ENCODE results near the gene ACHE. TPM values are rescaled to one million over a fixed set of nuclear protein-coding genes. Genes with fewer than 3 reads are reported as not detected.
A peak's percentile ranks its signal among the peaks of the same experiment; 100 is the strongest.

ACHE gene
- total RNA-seq, 1 experiment from 2014 or later, result 3.2 TPM

DNA sequence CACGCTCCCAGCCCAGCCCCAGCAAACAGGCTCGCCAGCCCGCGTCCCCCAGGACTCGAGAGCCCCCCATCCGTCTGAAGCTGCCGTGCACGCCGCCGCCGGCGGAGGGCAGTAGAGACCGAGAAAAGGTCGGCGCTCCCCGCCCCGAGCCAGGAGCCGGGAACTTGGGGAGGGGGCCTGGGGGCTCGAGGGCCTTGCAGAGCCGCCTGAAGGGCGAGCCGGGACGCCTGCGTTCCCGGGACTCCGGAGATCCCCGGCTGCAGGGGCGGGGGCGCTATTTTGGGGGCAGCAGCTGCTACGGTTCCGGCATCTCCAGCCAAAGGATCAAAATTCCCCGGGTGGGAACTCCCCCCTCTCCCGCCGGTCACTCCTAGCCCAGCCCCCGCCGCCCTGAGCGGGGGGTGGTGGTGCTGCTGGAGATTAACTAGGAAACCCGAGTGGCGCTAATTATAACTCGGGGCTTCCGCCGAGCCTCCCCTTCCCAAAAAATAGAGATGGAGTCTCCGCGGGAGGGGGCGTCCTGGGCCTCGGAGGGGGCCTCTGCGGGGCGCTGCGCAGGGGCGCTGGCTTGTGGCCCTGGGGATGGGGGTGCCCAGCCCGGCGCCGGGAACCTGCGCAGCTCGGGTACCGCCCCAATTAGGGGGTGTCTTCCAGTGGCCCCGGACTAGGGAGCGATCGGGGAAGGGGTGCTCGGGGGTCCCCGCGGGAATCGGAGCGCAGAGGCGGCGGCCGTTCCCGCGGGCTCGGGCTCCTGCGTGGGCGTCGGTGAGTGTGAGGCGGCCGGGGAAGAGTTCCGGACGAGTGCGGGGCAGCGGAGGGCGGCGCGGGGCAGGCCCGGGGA lies 608 bp downstream of the ACHE start:
- TF ChIP-seq, protein P1, sequence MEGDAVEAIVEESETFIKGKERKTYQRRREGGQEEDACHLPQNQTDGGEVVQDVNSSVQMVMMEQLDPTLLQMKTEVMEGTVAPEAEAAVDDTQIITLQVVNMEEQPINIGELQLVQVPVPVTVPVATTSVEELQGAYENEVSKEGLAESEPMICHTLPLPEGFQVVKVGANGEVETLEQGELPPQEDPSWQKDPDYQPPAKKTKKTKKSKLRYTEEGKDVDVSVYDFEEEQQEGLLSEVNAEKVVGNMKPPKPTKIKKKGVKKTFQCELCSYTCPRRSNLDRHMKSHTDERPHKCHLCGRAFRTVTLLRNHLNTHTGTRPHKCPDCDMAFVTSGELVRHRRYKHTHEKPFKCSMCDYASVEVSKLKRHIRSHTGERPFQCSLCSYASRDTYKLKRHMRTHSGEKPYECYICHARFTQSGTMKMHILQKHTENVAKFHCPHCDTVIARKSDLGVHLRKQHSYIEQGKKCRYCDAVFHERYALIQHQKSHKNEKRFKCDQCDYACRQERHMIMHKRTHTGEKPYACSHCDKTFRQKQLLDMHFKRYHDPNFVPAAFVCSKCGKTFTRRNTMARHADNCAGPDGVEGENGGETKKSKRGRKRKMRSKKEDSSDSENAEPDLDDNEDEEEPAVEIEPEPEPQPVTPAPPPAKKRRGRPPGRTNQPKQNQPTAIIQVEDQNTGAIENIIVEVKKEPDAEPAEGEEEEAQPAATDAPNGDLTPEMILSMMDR (IDR thresholded peaks at IDR 0.05; ENCODE audit: unreplicated experiment), result peak; percentile 83
- Mint-ChIP-seq H3K9me3 (ENCODE audit: low read depth, unreplicated experiment) (no peaks in the 10 kb centered on the region), H3K36me3 (ENCODE audit: insufficient read depth, unreplicated experiment) (peaks cover 22% of the 10 kb centered on the region), H3K4me3 (ENCODE audit: low read depth, unreplicated experiment) (peak overlapping the region; percentile 71), H3K4me1 (ENCODE audit: low read depth, unreplicated experiment) (peaks cover 19% of the 10 kb centered on the region), H3K27ac (ENCODE audit: unreplicated experiment) (no peak overlapping the region), H3K27me3 (ENCODE audit: unreplicated experiment) (peaks cover 23% of the 10 kb centered on the region)
- TSS peak; percentile 47 for BruUV-seq (replicated peaks)
- CTCF ChIA-PET, result interaction anchor here (0.7 kb wide), 1 partner anchor 200 kb away, joined by 4 read pairs; no protein-coding TSS in a partner anchor
- peak; percentile 61 for DNase-seq
- intact Hi-C loops (cut with micrococcal nuclease; ENCODE audit: unreplicated experiment), result loop anchor here (10.0 kb wide), 1 partner anchor 70 kb away; the partner anchor contains the start of gene MUC12

DNA sequence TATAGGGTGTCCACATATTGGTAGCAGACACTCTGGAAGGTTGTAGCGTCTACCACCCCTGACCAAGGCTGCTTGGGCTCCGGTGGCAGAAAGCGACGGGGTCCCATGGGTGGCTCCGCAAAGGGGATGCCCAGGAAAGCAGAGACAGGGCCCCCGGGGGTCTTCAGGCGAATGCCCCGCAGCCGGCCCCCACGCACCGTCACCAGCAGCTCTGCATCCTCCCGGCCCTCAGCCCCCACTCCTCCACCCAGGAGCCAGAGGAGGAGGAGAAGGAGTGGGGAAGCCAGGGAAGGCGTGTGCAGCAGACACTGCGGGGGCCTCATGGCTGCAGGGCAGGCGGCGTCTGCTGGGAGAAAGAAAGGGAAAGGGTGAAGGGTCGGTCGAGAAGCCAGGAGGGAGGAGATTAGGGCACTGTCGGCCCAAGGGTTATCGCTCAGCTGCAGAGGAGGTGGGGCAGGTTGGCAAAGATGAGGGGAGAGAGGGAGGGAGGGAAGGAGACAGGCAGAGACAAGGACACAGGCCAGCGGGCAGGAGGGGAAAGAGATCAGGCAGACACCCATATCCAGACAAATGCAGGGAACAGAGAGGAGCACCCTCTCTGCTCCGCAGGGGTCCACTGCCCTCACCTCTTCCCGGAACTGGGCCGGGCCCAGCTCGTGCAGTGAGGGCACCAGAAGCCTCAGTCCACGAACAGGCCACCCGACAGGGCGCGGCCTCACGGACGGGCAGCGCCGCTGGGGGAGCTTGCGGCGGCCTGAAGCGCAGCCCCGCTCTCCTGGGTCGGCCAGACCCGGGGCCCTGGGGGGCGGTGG lies 1.6 kb downstream of the ACHE start:
- H3K4me3 Mint-ChIP-seq (ENCODE audit: low read depth, unreplicated experiment), result no peak overlapping the region
- TF ChIP-seq, protein P1 (IDR thresholded peaks at IDR 0.05; ENCODE audit: unreplicated experiment), result no peak
- no peak for DNase-seq
- peaks cover 19% of the 10 kb centered on the region for H3K4me1 Mint-ChIP-seq (ENCODE audit: low read depth, unreplicated experiment)
- H3K36me3 Mint-ChIP-seq (ENCODE audit: insufficient read depth, unreplicated experiment), result peaks cover 30% of the 10 kb centered on the region
- peak overlapping the region; percentile 63 for H3K27ac Mint-ChIP-seq (ENCODE audit: unreplicated experiment)
- CTCF ChIA-PET, result interaction anchor here (0.7 kb wide), 1 partner anchor 201 kb away, joined by 4 read pairs; no protein-coding TSS in a partner anchor
- no TSS peak for BruUV-seq (replicated peaks)
- H3K27me3 Mint-ChIP-seq (ENCODE audit: unreplicated experiment), result peaks cover 23% of the 10 kb centered on the region
- intact Hi-C loops (cut with micrococcal nuclease; ENCODE audit: unreplicated experiment), result loop anchor here (10.0 kb wide), 1 partner anchor 71 kb away; the partner anchor contains the start of gene MUC12
- no peaks in the 10 kb centered on the region for H3K9me3 Mint-ChIP-seq (ENCODE audit: low read depth, unreplicated experiment)

DNA sequence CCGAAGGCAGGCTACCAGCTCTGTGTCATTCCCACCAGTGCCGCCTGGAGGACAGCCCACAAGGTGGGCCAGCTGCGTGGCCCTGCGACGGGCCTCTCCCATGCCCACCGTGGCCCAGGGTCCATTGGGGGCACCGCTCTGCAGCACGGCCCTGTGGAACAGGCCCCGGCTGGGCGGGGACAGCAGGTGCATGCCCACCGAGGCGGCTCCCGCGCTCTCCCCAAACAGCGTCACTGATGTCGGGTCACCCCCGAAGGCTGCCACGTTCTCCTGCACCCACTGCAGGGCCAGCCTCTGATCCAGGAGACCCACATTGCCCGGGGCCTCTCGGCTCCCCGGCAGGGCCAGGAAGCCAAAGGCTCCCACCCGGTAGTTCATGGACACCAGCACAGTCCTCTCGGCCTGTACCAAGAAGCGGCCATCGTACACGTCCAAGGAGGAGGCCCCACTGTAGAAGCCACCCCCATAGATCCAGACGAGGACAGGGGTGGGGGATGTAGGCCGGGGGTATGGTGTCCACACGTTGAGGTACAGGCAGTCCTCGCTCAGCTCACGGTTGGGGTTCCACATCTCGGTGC lies 2.3 kb downstream of the ACHE start:
- intact Hi-C loops (cut with micrococcal nuclease; ENCODE audit: unreplicated experiment), result loop anchor here (10.0 kb wide), 1 partner anchor 71 kb away; the partner anchor contains the start of gene MUC12

More for the DNA sequence above, 2.3 kb downstream of the ACHE start:
- Mint-ChIP-seq H3K9me3 (ENCODE audit: low read depth, unreplicated experiment) (no peaks in the 10 kb centered on the region), H3K27me3 (ENCODE audit: unreplicated experiment) (peaks cover 23% of the 10 kb centered on the region), H3K27ac (ENCODE audit: unreplicated experiment) (no peak overlapping the region), H3K4me1 (ENCODE audit: low read depth, unreplicated experiment) (peaks cover 23% of the 10 kb centered on the region), H3K36me3 (ENCODE audit: insufficient read depth, unreplicated experiment) (peaks cover 37% of the 10 kb centered on the region), H3K4me3 (ENCODE audit: low read depth, unreplicated experiment) (no peak overlapping the region)
- no peak for DNase-seq
- no TSS peak for BruUV-seq (replicated peaks)
- CTCF ChIA-PET, result no interaction called here
- TF ChIP-seq, protein P1 (IDR thresholded peaks at IDR 0.05; ENCODE audit: unreplicated experiment), result no peak
